Measurements from ENCODE around the gene ARHGEF26. TPM values are rescaled to one million over a fixed set of nuclear protein-coding genes. Genes with fewer than 3 reads are reported as not detected.

Gene ARHGEF26
- total RNA-seq, 2 experiments from 2014 or later: 0.08 TPM; not detected in 1

DNA sequence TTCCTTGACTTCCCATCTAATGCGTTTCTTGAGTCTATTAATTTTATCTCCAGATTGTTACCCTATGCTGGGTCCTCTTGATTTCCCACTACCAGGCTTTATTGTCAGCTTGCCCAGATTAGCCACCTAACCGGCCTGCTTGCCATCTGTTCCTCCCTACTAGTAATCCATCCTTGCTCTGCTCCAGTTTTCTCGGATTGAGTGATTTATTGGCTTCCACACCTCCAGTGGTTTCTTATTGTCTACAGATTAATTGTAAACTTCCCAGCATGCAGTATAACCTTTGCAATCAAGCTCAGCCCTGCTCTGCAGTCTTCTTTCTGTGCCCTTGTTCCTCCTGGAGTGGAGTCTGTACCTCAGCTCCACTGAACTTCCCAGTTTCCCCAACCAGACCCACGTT, 63.4 kb downstream of the ARHGEF26 start:
- ChIA-PET POLR2A (no interaction called here), CTCF (no interaction called here)
- no peak overlapping the region for H3K27ac Mint-ChIP-seq
- Histone ChIP-seq H3K27ac (ENCODE audit: low read depth in 1 of 2, low read length in 2 of 2) (no peak overlapping the region), H3K36me3 (ENCODE audit: insufficient read depth, low read length) (no peaks in the 10 kb centered on the region), H3K27me3 (ENCODE audit: control insufficient read depth in 1 of 2, insufficient read depth in 2 of 2, low read length in 2 of 2) (no peaks in the 10 kb centered on the region), H3K4me1 (ENCODE audit: insufficient read depth, low read length) (no peaks in the 10 kb centered on the region), H3K4me3 (ENCODE audit: low read length) (no peak overlapping the region), H3K9me3 (ENCODE audit: control insufficient read depth in 1 of 2, insufficient read depth in 1 of 2, low read length in 2 of 2) (no peaks in the 10 kb centered on the region)
- H3K4me1 Mint-ChIP-seq (ENCODE audit: low read depth): no peaks in the 10 kb centered on the region
- ATAC-seq (ENCODE audit: poor library complexity): no peak
- H3K4me3 Mint-ChIP-seq: no peak overlapping the region
- H3K9me3 Mint-ChIP-seq: no peaks in the 10 kb centered on the region
- intact Hi-C loops (cut with DNase I, micrococcal nuclease): no loop called here
- TF ChIP-seq, protein P1, sequence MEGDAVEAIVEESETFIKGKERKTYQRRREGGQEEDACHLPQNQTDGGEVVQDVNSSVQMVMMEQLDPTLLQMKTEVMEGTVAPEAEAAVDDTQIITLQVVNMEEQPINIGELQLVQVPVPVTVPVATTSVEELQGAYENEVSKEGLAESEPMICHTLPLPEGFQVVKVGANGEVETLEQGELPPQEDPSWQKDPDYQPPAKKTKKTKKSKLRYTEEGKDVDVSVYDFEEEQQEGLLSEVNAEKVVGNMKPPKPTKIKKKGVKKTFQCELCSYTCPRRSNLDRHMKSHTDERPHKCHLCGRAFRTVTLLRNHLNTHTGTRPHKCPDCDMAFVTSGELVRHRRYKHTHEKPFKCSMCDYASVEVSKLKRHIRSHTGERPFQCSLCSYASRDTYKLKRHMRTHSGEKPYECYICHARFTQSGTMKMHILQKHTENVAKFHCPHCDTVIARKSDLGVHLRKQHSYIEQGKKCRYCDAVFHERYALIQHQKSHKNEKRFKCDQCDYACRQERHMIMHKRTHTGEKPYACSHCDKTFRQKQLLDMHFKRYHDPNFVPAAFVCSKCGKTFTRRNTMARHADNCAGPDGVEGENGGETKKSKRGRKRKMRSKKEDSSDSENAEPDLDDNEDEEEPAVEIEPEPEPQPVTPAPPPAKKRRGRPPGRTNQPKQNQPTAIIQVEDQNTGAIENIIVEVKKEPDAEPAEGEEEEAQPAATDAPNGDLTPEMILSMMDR (IDR thresholded peaks at IDR 0.05): no peak
- no peak for DNase-seq
- peaks cover 11% of the 10 kb centered on the region for H3K27me3 Mint-ChIP-seq
- no peaks in the 10 kb centered on the region for H3K36me3 Mint-ChIP-seq (ENCODE audit: low read depth)

DNA sequence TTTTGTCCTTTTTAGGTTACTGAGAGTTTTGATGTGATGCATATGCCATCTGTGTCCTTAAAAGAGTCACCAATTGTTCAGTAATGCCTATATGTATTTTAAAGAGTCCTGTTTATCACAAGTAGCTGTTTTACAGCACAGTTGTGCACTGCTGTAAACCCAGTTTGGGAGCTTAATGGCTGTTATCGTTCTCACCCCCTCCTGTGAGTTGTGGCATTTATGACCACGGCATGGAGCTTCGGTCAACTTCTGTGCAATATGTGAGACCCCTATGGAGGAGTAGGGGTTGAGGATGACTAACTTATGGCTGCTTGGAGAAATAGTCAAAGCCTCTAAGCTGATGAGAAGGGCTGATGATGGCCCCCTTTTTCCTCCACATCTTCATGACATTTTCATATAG, 67.2 kb downstream of the ARHGEF26 start:
- ATAC-seq (ENCODE audit: poor library complexity) (no peak), DNase-seq (no peak)
- Histone ChIP-seq H3K27me3 (ENCODE audit: control insufficient read depth in 1 of 2, insufficient read depth in 2 of 2, low read length in 2 of 2) (peaks cover 0 to 4% of the 10 kb centered on the region in 2 experiments), H3K4me1 (ENCODE audit: insufficient read depth, low read length) (no peaks in the 10 kb centered on the region), H3K4me3 (ENCODE audit: low read length) (no peak overlapping the region), H3K27ac (ENCODE audit: low read depth in 1 of 2, low read length in 2 of 2) (no peak overlapping the region), H3K36me3 (ENCODE audit: insufficient read depth, low read length) (no peaks in the 10 kb centered on the region), H3K9me3 (ENCODE audit: control insufficient read depth in 1 of 2, insufficient read depth in 1 of 2, low read length in 2 of 2) (no peaks in the 10 kb centered on the region)
- H3K27ac Mint-ChIP-seq: no peak overlapping the region
- H3K9me3 Mint-ChIP-seq: no peaks in the 10 kb centered on the region
- H3K4me1 Mint-ChIP-seq (ENCODE audit: low read depth): no peaks in the 10 kb centered on the region
- no peaks in the 10 kb centered on the region for H3K36me3 Mint-ChIP-seq (ENCODE audit: low read depth)
- ChIA-PET CTCF (no interaction called here), POLR2A (no interaction called here)
- TF ChIP-seq, protein P1 (IDR thresholded peaks at IDR 0.05): no peak
- no peak overlapping the region for H3K4me3 Mint-ChIP-seq
- H3K27me3 Mint-ChIP-seq: peaks cover 7% of the 10 kb centered on the region
- intact Hi-C loops (cut with DNase I, micrococcal nuclease): no loop called here

DNA sequence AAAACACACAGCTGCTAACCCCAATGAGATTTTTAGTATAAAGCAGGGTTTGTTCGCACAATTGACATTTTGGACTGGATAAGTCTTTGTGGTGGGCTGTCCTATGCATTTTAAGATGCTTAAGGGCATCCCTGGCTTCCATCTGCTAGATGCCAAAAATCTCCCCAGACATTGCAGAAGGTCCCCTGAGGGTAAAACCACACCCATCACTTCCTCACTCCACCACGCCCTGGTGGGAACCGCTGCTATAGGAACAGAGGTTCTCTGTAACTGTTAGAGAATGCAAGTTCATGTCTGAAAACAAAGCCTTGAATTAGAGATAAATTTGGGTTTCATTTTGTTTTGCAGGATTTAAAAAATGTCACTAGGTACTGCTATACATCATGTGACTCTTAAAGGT, 67.7 kb downstream of the ARHGEF26 start:
- H3K27me3 ChIP-seq (ENCODE audit: control insufficient read depth in 1 of 2, insufficient read depth in 2 of 2, low read length in 2 of 2): peaks cover 0 to 5% of the 10 kb centered on the region in 2 experiments
- DNase-seq (no peak), ATAC-seq (ENCODE audit: poor library complexity) (no peak)
- H3K4me3 ChIP-seq (ENCODE audit: low read length): no peak overlapping the region
- ChIA-PET CTCF (no interaction called here), POLR2A (no interaction called here)
- H3K4me1 ChIP-seq (ENCODE audit: insufficient read depth, low read length): no peaks in the 10 kb centered on the region
- no peak overlapping the region for H3K4me3 Mint-ChIP-seq
- no peaks in the 10 kb centered on the region for H3K36me3 ChIP-seq (ENCODE audit: insufficient read depth, low read length)
- H3K9me3 Mint-ChIP-seq: no peaks in the 10 kb centered on the region
- H3K27ac ChIP-seq (ENCODE audit: low read depth in 1 of 2, low read length in 2 of 2): no peak overlapping the region
- H3K36me3 Mint-ChIP-seq (ENCODE audit: low read depth): no peaks in the 10 kb centered on the region
- TF ChIP-seq, protein P1 (IDR thresholded peaks at IDR 0.05): no peak
- peaks cover 7% of the 10 kb centered on the region for H3K27me3 Mint-ChIP-seq
- H3K27ac Mint-ChIP-seq: no peak overlapping the region
- intact Hi-C loops (cut with DNase I, micrococcal nuclease): no loop called here
- H3K9me3 ChIP-seq (ENCODE audit: control insufficient read depth in 1 of 2, insufficient read depth in 1 of 2, low read length in 2 of 2): no peaks in the 10 kb centered on the region
- H3K4me1 Mint-ChIP-seq (ENCODE audit: low read depth): no peaks in the 10 kb centered on the region

Measured in CD4-positive, alpha-beta T cell (primary cell).